Nephron progenitor cell (in vitro differentiated cells): ENCODE data around the gene PODNL1.

ENCODE experiments used
- DNase-seq: peaks from one replicate; pipeline ENCODE4 v3.0.0; 2021
- H3K27ac Mint-ChIP-seq: 2 replicates; pipeline ENCODE4 v1.8.0; 2021; ENCODE audit warnings: mild to moderate bottlenecking, moderate library complexity, mixed read lengths
- H3K27me3 Mint-ChIP-seq: 2 replicates; pipeline ENCODE4 v1.8.0; 2021; ENCODE audit warnings: mild to moderate bottlenecking, low read depth, mixed read lengths; ENCODE audit not compliant: poor library complexity
- H3K36me3 Mint-ChIP-seq: 2 replicates; pipeline ENCODE4 v1.8.0; 2021; ENCODE audit warnings: low read depth, mixed read lengths
- H3K4me1 Mint-ChIP-seq: 2 replicates; pipeline ENCODE4 v1.8.0; 2021; ENCODE audit warnings: mixed read lengths
- H3K4me3 Mint-ChIP-seq: 2 replicates; pipeline ENCODE4 v1.8.0; 2021; ENCODE audit warnings: mild to moderate bottlenecking, moderate library complexity, mixed read lengths
- H3K9me3 Mint-ChIP-seq: 2 replicates; pipeline ENCODE4 v1.8.0; 2021; ENCODE audit warnings: mild to moderate bottlenecking, moderate library complexity, mixed read lengths
- TF ChIP-seq, protein P1 (sequence below): fragments of 200-600 bp; sonication (generic); IDR thresholded peaks from 2 replicates; pipeline ENCODE4 v1.5.0; 2021; ENCODE audit warnings: antibody characterized with exemption

Gene PODNL1

DNA sequence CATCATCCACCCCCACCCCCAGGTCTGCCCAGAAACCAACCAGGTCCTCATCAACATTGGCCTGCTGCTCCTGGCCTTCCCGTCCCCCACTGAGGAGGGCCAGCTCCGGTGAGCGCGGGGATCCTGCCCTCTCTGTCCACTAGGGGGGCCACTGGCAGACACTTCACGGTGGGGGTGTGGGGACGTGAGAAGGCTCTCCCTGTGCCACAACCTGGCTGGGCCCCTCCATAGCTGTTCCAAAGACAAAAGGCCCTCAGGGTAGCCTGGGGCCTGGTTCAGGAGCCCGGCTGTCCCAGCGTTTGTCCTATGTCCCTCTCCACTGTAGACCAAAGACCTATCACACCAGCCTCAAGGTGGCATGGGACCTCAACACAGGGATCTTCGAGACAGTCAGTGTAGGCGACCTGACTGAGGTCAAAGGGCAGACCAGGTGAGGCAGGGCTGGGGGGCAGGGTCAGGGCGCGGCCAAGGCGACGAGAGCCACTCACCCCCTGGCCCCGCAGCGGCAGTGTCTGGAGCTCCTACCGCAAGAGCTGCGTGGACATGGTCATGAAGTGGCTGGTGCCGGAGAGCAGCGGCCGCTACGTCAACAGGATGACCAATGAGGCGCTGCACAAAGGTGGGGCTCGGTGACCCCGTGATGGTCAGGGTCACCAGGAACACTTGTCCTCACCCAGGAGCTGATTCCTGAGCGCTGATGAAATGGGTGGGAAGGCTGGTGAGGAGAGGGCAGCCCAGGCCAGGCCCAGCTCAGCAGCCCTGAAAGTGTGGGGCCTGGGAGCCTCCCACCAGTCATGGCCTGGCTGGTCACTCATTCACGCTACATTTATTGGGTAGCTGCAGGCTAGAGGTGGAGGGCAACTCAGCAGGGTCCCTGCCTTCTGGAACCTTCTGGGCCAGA, 22.0 kb upstream of the PODNL1 start:
- Mint-ChIP-seq H3K4me1 (peaks cover 7% of the 10 kb centered on the region), H3K27me3 (peaks cover 4% of the 10 kb centered on the region), H3K36me3 (peaks cover 26% of the 10 kb centered on the region), H3K27ac (peak overlapping the region; percentile 42), H3K4me3 (no peak overlapping the region), H3K9me3 (no peaks in the 10 kb centered on the region)
- TF ChIP-seq, protein P1, sequence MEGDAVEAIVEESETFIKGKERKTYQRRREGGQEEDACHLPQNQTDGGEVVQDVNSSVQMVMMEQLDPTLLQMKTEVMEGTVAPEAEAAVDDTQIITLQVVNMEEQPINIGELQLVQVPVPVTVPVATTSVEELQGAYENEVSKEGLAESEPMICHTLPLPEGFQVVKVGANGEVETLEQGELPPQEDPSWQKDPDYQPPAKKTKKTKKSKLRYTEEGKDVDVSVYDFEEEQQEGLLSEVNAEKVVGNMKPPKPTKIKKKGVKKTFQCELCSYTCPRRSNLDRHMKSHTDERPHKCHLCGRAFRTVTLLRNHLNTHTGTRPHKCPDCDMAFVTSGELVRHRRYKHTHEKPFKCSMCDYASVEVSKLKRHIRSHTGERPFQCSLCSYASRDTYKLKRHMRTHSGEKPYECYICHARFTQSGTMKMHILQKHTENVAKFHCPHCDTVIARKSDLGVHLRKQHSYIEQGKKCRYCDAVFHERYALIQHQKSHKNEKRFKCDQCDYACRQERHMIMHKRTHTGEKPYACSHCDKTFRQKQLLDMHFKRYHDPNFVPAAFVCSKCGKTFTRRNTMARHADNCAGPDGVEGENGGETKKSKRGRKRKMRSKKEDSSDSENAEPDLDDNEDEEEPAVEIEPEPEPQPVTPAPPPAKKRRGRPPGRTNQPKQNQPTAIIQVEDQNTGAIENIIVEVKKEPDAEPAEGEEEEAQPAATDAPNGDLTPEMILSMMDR, result peak; percentile 18
- peak; percentile 38 for DNase-seq

DNA sequence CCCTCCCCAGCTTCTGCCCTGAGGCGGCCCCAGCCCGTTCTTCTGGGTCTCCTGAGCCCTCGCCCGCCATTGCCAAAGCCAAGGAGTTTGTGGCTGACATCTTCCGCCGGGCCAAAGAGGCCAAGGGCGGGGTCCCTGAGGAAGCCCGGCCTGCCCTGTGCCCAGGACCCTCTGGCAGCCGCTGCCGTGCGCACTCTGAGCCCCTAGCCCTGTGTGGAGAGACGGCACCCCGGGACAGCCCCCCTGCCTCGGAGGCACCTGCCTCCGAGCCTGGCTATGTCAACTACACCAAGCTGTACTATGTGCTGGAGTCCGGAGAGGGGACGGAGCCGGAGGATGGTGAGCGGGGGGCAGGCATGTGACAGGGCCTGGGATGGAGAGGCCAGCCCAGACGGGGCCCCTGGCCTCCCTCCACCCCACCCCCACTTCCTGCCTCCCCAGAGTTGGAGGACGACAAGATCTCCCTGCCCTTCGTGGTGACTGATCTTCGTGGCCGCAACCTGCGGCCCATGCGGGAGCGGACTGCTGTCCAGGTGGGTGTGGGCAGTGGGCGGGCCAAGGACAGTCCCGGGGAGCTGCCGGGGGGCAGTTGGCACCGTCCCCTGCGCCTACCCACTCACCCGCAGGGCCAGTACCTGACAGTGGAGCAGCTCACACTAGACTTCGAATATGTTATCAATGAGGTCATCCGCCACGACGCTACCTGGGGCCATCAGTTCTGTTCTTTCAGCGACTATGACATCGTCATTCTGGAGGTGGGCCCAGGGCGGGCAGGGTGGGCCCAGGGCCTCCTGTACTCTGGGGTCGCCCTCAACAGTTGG, 21.1 kb upstream of the PODNL1 start:
- H3K27me3 Mint-ChIP-seq, result peaks cover 4% of the 10 kb centered on the region
- peaks cover 7% of the 10 kb centered on the region for H3K4me1 Mint-ChIP-seq
- no peak overlapping the region for H3K4me3 Mint-ChIP-seq
- H3K27ac Mint-ChIP-seq, result no peak overlapping the region
- DNase-seq, result no peak
- H3K9me3 Mint-ChIP-seq, result no peaks in the 10 kb centered on the region
- peaks cover 17% of the 10 kb centered on the region for H3K36me3 Mint-ChIP-seq
- TF ChIP-seq, protein P1, result no peak

DNA sequence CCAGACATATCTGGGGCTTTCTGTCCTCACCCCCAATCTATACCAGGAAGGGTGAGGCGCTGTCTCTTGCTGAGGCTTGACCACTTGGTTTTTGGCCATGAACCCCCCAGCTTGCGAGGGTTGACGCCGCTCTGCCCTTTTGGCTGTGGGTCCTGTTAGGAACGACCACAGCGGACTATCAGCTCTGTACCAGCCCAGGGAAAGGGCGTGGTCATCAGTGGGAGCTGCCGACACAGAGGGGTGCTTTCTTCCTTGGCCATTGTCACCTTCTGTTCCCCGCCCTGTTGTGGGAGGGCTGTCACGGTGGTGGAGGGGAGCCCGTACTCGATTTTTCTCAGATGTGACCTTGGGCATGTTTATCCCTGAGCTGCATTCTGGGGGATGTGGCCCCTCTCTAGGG, 19.8 kb upstream of the PODNL1 start:
- Mint-ChIP-seq H3K4me3 (no peak overlapping the region), H3K27me3 (peaks cover 3% of the 10 kb centered on the region), H3K9me3 (no peaks in the 10 kb centered on the region), H3K27ac (no peak overlapping the region), H3K4me1 (peaks cover 17% of the 10 kb centered on the region), H3K36me3 (peaks cover 15% of the 10 kb centered on the region)
- DNase-seq, result no peak
- TF ChIP-seq, protein P1, result no peak

DNA sequence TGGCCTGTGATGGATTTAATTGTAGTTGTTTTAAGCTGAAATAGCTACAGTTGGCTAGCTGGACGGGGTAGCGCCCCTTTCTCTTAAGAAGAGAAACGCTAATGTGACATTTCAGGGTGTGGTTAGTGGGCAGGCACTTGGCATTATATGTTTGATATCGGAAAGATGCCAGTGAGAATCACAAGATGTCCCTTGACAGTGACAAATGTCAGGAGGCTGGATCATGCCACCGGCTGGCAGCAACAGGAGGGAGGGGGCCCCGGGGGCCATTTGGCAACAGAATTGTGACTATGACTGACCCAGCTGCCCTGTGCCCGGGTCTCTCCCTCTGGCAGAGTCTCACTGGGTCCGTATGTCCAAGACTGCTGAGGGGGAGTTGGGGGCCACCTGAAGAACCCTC, 18.8 kb upstream of the PODNL1 start:
- Mint-ChIP-seq H3K27ac (no peak overlapping the region), H3K36me3 (peaks cover 15% of the 10 kb centered on the region), H3K4me1 (peaks cover 18% of the 10 kb centered on the region), H3K27me3 (peaks cover 3% of the 10 kb centered on the region), H3K4me3 (no peak overlapping the region), H3K9me3 (no peaks in the 10 kb centered on the region)
- no peak for DNase-seq
- TF ChIP-seq, protein P1, result no peak

DNA sequence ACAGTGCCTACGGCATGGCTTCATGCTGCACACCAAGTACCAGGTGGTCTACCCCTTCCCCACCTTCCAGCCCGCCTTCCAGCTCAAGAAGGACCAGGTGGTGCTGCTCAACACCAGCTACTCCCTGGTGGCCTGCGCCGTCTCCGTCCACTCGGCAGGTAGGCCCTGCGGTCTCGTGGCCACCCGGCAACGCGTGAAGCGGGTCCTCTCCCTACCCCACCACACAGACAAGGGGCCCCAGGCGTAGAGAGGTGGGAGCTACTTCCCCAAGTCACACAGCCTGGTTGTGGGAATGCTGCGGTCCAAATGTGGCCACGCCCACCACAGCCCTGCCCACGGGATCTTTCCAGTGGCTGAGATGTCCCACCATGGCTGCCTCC, 18.1 kb upstream of the PODNL1 start:
- Mint-ChIP-seq H3K27me3 (peaks cover 7% of the 10 kb centered on the region), H3K4me3 (no peak overlapping the region), H3K9me3 (no peaks in the 10 kb centered on the region), H3K27ac (no peak overlapping the region), H3K36me3 (peaks cover 15% of the 10 kb centered on the region), H3K4me1 (peaks cover 17% of the 10 kb centered on the region)
- TF ChIP-seq, protein P1, result no peak
- no peak for DNase-seq
